GM21423 (cell line): ENCODE measurements around the gene NT5M.
"Not testable (repeated sequence)": the region's sequence is repeated elsewhere in the genome, so short reads cannot be mapped to it uniquely, and the experiment has no call there.

Experiments used
- ATAC-seq: cut with Tn5 transposase; IDR thresholded peaks from one replicate; pipeline ENCODE4 v1.9.1; 2021; ENCODE audit warnings: mild to moderate bottlenecking, moderate library complexity; ENCODE audit not compliant: unreplicated experiment

The NT5M gene

DNA sequence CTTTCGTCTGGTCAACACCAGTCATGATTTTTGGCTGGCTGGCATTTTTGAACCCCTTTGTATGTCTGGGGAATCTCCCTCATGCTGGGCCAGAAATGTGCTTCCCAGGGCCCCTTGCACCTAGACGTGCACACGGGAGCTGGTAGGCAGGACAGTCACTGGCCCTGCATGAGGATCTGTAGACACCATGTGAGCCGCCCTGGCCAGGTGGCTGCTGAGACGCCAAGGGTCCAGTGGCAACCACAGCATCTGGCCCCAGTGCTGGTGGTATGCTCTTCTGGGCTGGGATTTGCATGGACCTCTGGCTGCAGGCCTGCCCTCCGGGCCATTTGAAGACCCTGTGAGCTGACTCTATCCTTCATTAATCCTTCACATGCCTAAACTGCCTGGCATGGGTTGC is 67.5 kb downstream of the NT5M start:
- ATAC-seq = no peak

DNA sequence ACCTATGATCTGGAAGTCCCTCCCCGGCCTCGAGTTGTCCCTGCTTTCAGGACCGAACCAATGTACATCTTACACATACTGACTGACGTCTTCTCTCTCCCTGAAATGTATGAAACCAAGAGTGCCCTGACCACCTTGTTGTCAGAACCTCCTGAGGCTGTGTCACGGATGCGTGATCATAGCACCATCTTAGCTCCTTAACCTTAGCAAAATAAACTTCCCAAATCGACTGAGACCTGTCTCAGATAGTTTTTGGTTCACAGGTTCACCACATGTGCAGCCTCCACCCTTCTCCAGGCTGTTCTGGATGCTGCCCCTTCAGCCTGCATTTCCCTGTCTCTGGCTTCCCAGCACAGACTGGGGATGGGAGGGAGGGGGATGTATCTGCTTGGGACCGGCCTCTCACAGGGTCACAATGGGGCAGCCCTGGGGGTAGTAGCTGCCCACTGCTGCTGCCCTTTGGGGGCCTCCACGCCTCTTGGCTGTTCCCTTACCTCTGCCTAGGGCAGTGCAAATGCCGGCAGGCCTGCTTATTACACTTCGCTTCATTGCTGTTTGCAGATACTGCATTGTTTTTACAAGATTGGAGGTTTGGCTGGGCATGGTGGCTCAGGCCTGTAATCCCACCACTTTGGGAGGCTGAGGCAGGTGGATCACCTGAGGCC is 69.8 kb downstream of the NT5M start:
- no peak for ATAC-seq

DNA sequence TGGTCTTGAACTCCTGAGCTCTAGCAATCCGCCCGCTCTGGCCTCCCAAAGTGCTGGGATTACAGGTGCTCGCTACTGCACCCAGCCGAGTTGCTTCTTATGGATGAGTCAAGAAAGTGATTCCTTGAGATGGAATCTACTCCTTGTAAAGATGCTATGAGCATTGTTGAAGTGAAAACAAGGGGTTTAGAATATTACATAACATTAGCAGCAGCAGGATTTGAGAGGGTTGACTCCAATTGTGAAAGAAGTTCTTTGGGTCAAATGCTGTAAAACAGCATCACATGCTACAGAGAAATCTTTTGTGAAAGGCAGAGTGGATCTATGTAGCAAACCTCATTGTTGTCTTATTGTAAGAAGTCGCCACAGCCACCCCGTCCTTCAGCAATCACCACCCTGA is 72.7 kb downstream of the NT5M start:
- ATAC-seq = no peak

DNA sequence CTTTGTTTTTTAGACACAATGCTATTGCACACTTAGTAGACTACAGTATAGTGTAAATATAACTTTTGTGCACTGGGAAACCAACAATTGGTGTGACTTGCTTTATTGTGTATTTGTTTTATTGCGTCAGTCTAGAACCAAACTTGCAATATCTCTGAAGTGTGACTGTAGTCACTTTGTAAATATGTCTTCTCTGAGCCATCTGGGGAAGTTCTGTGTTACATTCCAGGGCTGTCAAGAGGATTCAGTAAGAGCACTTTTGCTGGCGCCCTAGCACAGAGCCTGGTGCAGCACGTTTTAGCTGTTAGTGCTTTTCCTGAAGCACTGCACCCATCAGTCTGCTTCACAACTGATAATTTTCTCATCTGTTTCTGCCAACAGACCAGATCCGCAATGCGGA is 73.2 kb downstream of the NT5M start:
- no peak for ATAC-seq

DNA sequence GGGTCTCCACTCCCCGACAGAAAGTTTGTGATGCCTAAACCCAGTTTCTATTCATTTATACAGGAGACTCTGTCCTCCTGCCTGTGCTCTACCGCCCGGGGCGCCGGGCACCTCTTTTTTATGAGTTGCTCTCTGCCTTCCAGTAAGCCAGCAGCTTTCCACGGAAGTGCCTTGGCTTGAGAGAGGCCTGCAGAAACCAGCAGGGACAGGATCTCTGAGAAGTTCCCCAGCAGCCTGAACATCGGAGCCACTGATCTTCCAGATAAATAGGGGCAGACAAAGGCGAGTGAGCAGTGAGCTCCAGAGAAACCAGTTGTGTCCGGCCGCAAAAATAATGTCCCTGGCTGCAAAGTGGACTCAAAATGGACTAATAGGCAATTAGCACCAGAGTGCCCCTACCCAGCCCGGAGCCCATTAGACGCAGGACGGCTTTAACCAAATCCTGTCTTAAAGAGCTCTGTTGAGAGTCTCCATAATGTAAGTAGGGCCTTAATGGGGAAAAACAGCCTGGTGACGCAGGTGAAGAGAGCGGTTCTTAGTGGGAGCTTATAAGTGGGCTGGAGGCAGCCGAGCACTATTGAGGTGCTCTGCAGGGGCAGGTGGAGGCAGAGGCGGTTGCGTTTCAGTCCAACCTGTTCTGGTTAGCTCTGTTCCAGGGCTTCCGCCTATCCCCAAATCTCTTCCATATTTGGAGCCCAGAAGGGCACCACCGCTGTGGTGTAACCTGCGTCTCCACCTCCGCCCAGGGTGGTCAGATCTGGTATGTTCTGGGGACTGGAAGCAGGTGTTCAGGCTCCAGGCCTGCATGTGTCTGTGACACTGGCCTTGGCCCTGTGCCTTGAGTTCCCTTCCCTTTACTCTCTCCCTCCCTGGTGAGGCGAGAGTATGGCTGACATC is 74.1 kb downstream of the NT5M start:
- no peak for ATAC-seq

DNA sequence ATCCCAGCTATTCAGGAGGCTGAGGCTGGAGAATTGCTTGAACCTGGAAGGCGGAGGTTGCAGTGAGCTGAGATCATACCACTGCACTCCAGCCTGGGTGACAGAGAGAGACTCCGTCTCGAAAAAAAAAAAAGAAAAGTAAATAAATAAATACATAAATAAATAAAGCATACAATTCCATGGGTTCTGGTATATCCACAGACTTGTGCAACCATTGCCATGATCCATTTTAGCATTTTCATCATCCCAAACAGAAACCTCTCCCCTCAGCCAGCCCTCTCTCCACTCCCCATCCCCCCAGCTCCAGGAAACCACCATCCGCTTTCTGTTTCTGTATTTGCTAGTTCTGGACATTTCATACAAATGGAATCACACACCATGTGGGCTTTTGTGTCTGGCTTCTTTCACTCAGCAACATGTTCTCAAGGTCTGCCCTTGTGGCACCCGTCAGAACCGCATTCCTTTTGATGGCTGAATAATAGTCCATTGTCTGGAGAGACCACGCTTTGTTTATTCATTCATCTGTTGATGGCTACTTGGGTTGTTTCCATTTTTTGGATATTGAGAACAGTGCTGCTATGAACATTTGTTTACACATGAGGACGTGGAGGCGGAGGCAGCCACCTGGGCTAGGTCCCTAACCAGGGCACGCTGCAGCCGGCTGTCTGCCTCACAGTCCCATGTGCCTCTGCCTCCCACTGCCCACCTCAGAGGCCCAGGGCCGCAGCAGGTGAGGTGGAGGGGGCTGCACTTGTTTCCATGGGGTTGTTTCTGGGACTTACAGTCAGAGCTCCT is 76.2 kb downstream of the NT5M start:
- ATAC-seq = no peak

DNA sequence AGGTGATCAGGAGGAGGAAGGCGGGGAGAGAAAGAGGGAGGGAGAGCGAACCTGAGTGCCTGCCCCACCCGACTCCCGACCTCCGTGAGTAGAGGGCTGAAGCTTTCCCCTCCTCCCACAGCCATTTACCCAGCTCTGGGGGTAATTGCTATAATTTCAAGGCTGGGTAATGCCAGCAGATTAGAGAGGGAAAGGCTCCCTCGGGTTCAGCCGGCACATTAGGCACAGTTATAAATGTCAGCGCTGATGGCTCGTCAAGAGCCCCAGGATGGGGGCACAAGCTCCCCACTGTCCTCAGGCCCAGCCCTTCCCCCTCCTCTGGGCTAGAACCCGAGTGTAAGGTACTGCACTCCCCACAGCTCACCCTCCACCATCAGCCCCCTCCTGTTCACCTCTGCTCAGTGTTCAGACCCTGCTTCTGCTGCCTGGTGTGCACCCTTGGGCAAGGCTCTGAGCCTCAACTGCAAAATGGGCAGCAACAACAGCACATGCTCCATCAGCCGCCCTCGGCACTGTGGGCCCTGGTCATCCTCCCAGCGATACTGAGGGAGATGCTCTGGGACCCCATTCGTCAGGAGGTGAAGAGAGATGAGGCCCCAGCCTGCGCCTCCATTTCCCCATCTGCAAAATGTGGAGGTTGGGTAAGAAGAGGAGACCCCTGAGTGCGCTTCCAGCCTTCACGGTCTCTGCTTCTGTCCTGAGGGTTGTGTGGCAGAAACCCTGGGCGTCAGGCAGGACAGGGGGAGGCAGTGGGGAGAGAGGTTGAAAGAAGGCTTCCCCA is 77.2 kb downstream of the NT5M start:
- ATAC-seq = no peak

DNA sequence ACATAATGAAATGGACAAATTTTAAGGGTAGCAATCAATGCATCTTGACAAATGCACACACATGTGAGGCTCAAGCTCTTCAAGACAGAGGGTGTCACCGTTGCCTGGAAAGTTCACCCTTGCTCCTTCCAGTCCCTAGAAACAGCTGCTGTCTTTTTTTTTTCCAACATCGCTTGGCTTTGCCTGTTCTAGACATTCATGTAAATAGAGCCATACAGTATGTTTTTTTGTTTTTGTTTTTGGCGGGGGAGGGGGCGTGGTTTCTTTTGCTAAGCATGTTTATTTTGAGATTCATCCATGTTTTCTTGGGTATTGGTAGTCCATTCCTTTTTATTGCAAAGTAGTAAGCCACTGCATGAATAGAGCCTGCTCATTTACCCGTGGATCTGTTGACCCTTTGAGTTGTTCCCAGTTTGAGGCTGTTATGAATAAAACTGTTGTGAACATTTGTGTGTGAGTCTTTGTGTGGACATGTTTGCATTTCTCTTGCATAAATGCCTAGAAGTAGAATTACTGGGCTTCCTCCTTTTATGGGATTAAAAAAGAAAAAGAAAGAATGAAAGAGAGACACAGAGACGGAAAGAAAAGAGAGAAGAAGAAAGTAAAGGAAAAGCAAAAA is 78.4 kb downstream of the NT5M start:
- ATAC-seq = no peak

DNA sequence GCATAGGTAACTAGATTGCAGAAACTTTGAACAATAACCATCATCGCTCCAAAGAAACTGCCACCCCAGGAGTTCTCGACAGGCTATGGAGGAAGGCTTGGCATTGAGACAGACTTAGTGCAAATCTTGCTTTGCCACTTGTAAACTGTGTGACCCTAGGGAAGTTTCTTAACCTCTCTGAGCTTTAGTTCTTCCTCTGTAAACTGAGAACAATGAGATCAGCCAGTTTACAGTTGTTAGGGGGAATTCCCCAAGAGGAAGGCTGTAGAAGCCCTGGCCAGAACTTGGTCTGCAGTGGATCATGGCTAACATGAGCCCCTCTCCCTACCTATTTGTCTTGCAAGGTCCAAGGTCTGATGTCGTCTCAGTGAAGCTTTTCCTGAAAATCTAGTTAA is 78.9 kb downstream of the NT5M start:
- no peak for ATAC-seq

DNA sequence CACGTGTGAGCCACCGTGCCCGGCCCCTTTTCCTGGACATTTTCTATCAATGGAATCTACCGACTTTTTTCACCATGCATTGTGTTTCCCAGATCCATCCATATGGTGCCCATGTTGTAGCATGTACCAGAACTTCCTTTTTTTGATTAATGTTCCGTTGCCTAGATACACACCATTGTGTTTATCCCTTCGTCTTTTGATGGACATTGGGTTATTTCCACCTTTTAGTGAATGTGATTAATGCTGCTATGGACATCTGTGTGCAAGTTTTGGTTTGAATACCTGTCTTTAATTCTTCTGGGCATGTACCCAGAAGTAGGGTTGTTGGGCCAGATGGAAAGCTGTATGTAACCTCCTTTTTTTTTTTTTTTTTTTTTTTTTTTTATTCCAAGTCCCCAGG is 79.8 kb downstream of the NT5M start:
- no peak for ATAC-seq

DNA sequence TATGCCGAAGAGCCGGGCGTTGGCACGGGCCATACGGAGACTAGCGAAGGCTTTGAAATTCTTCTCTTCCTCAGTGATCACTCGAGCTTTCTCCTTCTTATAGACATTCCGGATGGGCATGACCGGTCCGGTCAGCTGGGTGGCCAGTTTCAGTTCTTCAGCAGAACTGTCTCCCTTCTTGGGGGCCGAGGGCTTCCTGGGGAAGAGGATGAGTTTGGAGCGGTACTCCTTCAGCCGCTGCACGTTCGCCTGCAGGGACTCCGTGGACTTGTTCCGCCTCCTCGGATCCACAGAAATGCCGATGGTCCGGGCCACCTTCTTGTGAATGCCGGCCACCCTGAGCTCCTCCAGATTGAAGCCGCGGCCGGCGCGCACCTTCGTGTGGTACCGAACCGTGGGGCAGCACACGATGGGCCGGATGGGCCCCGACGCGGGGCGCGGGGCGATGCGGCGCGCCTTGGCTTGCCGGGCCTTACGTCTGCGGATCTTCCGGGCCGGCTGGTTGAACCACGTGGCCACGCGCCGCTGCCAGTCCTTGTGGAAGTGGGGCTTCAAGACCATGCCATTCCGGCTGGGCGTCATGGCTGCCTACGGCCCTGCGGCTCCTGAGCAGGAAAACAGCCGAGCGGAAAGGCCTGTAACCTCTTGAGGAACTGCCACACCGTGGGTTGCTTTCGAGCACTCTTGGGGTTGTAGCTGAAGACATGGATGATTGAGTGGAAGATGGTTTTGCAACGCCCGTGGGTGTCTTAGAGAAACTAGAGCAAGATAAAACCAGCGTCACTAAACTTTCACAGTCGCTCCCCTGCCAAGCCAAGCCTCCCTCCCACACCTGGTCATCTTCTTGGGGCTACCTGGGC is 80.5 kb downstream of the NT5M start:
- ATAC-seq = not testable (repeated sequence)

DNA sequence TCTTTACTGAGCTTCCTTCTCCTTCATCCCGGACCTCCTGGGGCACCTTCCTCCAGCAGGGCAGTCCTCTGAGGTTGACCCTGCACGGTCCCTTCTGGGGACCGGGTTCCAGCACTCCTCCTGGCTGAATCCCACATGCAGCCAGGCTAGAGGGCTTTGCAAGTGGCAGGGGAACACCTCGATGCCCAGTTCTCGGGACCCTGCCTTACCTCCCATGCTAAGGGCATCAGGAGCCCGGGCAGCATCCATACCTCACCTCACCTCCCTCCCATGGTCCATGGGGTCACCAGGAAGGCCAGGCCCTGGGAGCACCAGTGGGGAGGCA is 81.1 kb downstream of the NT5M start:
- ATAC-seq = no peak

DNA sequence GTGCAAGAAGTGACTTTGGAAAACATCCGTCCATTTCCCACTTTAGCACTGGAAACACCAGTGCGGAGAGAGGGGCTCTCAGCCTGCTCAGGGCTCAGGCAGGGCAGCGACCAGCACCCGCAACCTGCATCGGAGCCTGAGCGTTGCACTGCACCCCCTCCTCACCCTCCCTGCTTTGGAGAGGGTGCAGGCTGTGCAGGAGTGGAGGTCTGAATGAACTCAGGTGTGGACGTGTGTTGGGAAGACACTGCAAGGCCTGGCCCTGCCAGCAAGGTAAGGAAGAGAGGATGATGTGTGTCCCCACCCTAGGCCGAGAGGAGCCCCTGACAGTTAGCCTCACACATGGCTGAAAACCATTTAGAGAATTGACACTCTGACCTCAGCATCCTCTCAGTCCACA is 81.8 kb downstream of the NT5M start:
- no peak for ATAC-seq

DNA sequence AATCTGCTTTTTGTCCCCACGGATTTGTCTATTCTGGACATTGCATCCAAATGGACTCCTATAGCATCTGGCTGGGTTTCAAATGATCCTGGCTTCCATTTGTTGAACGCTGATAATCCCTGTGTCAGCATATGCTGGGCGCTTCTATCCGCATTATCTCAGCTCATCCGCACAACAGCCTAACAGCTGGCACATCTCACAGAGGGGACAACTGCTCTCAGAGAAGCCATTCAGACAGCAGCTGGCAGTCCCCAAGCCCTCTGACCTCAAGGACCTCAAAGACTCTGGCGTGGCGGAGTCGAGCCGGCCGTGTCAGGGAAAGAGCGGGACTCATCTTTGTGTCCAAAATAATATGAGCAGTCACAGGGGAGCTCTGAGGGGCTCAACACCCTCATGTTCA is 82.3 kb downstream of the NT5M start:
- ATAC-seq = no peak

DNA sequence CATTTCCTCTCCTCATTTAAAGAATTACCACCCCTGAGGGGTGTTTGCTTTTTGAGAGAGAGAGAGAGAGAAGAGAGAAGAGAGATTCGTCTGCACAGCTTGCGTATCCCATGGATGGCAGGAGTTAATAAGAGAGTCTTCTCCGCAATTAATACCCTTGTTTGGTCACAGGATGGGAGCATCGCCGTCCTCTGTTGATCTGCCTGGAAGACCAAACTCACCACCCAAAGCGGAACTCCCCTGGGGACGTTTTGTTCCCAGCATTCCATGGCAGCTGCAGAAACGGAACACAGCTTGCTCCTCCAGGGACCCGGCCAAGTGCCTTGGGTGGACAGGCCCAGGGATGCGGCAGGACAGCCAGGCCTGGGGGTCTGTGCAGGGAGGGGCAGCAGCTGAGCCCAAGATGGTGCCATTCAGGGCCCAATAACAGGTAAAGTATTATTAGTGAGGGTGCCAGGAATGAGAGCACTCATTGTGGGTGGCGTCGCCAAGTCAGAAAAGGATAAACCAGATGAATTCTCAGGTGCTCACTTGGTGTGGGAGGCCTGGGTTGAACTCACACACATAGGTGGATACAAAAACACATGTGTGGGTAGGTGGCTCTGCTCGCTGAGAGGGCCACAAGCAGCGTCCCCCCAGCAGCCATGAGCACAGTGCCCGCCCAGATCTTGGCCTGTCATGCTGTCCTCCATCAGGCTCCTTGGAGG is 83.1 kb downstream of the NT5M start:
- no peak for ATAC-seq

DNA sequence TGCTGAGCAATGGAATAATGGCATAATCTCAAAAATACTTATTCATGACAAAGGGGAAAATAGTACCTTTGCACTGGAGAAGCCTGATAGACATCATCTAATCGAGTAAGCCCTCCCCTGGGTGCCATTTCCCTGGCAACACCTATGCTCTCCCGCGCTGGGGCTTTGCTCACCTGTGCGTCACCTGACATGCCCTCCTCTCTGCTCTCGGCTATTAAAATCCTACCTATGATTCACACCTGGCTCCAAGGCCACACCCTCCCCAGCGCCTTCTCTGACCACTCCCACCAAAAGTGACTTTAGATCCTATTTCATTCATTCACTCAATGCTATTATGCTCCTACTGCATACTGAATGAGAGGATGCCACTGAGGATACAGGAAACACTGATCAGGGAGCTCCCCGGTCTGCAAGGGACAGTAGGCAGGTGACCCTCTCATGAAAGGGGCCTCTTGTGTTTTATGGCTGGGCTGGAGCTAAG is 83.9 kb downstream of the NT5M start:
- ATAC-seq = no peak

DNA sequence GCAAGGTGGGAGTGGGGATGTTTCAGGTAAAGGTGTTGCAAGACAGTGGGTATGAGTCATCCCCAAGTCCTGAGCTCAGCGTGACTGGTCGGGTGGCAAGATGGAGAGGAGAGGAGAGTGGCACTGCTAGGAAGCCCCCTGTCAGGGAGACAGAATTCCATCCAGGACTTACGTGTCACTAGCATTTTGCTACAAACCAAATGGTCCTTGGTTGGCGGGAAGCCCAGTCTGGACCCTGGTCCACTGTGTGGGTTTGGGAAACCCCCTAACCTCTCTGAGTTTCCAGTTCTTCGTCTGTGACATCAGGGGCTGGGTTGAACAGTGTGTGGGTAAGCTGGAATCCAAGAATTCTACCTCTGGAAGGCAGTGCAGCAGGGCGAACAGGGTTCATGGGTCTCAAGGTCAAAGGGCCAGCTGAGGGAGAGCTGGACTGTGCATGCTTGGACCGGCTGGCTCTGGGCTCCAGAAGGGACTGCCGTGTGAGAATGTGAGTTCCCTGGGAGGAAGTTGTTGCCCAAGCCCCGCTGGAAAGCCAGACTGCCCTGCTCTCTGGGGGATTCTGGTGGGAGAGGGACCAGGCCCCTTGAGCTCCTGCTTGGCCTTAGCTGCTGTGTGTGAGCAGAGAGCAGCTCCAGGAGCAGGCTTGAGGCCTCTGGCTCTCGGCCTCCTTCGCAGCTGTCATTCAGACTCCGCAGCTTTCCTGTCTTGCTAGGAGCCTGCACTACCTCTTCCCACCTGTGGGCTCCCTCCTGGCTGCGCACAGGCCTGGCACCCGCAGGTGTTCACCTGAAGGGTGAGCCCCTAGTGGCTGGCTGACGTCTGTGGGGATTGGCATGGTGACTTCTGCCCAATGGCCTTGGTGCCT is 84.6 kb downstream of the NT5M start:
- no peak for ATAC-seq
